Neural crest cell (in vitro differentiated cells): Measurements from ENCODE around the gene RINT1. TPM values are rescaled to one million over a fixed set of nuclear protein-coding genes. Genes with fewer than 3 reads are reported as not detected.

Experiments
- DNase-seq: peaks from one replicate; pipeline ENCODE4 v3.0.0; 2021; ENCODE audit warnings: low read depth, mixed read lengths, low spot score
- H3K27ac Mint-ChIP-seq: one replicate; pipeline ENCODE4 v1.8.0; 2021; ENCODE audit warnings: mild to moderate bottlenecking, mixed read lengths; ENCODE audit not compliant: unreplicated experiment
- H3K27me3 Mint-ChIP-seq: 2 replicates; pipeline ENCODE4 v1.8.0; 2021; ENCODE audit warnings: low read depth, mild to moderate bottlenecking, mixed read lengths
- H3K36me3 Mint-ChIP-seq: 2 replicates; pipeline ENCODE4 v1.8.0; 2021; ENCODE audit warnings: low read depth, mild to moderate bottlenecking, mixed read lengths
- H3K4me1 Mint-ChIP-seq: 2 replicates; pipeline ENCODE4 v1.8.0; 2021; ENCODE audit warnings: mixed read lengths
- H3K4me3 Mint-ChIP-seq: one replicate; pipeline ENCODE4 v1.8.0; 2021; ENCODE audit warnings: mild to moderate bottlenecking, mixed read lengths
- H3K9me3 Mint-ChIP-seq: 2 replicates; pipeline ENCODE4 v1.8.0; 2021; ENCODE audit warnings: mixed read lengths
- long read RNA-seq: library from polyadenylated mRNA; unstranded; transcript quantifications from one replicate; pipeline ENCODE4 v2.0.0, GENCODE V29; 2020
- total RNA-seq: library from RNA; stranded (reverse); gene quantifications from 2 replicates; pipeline ENCODE4 v1.2.1, GENCODE V29; 2021
- TF ChIP-seq, protein P1 (sequence below): fragments of 200-600 bp; sonication (generic); conservative IDR thresholded peaks from 2 replicates; pipeline ENCODE4 v1.5.0; 2021; ENCODE audit warnings: antibody characterized with exemption, mild to moderate bottlenecking

The RINT1 gene
- 18.8 and 21.5 TPM in 2 replicates for total RNA-seq
- long read RNA-seq, transcript RINT1-201 (15 exons, 2,976 nt), result major isoform, 106 of 147 reads
- long read RNA-seq, partial matches to known transcripts, result 12 of 147 reads
- long read RNA-seq, other reads (novel, unspliced or antisense), result 29 of 147 reads

DNA sequence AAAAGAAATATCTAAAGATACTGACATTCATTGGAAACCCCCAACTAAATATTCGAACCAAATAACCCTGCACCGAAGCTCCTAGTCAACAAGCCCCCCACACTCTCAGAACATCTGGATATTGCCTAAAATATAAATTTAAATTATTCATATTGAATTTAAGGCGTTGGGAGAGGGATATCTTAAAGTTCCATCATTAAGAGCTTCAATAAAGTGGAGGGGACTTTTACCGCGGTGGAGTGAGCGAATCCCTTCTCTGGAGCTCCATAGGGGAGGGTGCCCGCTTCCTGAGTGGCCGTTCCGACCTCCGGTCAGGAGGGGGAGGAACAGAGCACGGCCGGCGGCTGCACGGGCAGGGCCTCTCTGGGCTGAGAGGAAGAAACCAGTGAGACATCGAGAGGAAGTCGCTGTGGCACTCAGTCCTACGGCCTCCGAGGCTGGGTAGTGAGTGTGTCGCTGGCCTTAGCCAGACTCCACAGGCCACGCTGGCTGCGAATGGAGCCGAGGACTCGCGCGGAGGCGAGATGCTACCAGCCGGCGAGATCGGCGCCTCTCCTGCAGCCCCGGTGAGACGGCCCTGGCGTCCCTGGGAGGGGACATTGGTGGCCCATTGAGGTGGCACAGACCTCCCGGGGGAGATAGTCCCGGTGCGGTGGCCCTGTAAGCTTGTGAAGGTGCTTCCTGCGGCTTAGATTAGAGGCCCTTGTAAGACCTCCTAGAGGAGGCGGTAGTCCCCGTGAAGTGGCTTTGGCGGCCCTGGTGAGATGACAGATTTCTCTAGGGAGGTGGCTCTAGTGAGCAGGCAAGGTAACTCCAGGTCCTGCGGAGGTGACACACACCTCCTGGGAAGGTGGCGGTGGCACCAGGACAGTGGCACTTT, at the start of gene RINT1:
RINT1 (plus strand) TSS at position 410 of the 880 bp plus-strand sequence; CDS start at position 525, 115 bp downstream.
- peaks cover 2% of the 10 kb centered on the region for H3K9me3 Mint-ChIP-seq
- H3K4me3 Mint-ChIP-seq, result peak within 1 kb of the TSS; percentile 96
- TF ChIP-seq, protein P1, sequence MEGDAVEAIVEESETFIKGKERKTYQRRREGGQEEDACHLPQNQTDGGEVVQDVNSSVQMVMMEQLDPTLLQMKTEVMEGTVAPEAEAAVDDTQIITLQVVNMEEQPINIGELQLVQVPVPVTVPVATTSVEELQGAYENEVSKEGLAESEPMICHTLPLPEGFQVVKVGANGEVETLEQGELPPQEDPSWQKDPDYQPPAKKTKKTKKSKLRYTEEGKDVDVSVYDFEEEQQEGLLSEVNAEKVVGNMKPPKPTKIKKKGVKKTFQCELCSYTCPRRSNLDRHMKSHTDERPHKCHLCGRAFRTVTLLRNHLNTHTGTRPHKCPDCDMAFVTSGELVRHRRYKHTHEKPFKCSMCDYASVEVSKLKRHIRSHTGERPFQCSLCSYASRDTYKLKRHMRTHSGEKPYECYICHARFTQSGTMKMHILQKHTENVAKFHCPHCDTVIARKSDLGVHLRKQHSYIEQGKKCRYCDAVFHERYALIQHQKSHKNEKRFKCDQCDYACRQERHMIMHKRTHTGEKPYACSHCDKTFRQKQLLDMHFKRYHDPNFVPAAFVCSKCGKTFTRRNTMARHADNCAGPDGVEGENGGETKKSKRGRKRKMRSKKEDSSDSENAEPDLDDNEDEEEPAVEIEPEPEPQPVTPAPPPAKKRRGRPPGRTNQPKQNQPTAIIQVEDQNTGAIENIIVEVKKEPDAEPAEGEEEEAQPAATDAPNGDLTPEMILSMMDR, result peak; percentile 77
- H3K27me3 Mint-ChIP-seq, result no peaks in the 10 kb centered on the region
- peaks cover 19% of the 10 kb centered on the region for H3K4me1 Mint-ChIP-seq
- H3K36me3 Mint-ChIP-seq, result peaks cover 2% of the 10 kb centered on the region
- peak; percentile 93 for DNase-seq
- peak within 1 kb of the TSS; percentile 94 for H3K27ac Mint-ChIP-seq

DNA sequence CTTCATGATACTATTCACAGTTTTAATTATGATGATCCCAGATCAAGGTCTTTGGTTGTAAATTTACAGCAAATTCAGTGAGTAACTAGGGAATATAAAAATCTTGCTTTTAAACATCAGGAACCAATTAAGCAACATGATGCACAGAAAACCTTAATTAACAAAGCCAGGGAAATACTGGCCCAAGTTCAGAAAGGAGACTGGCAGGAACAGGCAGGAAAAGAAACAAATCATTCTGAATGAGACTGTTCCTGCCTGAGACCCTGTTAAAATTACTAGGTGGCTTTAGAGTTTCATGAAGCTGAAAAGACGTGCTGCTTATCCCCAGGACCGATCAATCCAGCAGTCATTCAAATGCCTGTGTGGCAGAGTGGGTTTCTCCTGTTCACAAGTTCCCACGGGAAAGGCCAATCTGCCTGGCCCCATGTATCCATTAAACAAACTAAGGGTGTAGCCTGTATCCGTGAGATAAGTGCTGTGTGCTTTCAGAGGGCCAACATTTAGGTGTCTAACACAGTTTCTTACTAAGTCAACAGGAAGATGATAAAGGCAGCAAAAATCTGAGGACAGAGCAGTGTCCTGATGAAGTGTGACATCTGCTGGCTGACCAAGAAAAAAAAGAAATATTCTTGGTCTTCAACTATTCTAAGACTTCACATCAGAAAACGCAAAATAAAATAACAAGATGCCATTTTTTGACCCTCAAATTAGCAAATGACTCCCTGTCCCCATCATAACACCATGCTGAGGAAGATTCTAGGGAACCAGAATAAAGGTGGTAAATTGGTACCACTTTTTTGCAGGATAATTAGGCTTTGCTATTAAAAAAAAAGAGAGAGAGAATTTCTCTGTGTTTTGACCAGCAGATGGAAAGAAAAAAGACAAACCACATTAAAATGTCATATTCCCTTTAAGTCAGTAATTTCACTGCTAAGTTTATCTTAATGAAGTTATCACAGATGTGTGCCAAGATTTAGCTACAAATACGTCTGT, 44.1 kb upstream of the RINT1 start:
- DNase-seq, result no peak
- no peaks in the 10 kb centered on the region for H3K27me3 Mint-ChIP-seq
- TF ChIP-seq, protein P1, result peak; percentile 63
- no peaks in the 10 kb centered on the region for H3K4me1 Mint-ChIP-seq
- H3K4me3 Mint-ChIP-seq, result no peak overlapping the region
- peaks cover 5% of the 10 kb centered on the region for H3K36me3 Mint-ChIP-seq
- H3K9me3 Mint-ChIP-seq, result no peaks in the 10 kb centered on the region
- no peak overlapping the region for H3K27ac Mint-ChIP-seq

DNA sequence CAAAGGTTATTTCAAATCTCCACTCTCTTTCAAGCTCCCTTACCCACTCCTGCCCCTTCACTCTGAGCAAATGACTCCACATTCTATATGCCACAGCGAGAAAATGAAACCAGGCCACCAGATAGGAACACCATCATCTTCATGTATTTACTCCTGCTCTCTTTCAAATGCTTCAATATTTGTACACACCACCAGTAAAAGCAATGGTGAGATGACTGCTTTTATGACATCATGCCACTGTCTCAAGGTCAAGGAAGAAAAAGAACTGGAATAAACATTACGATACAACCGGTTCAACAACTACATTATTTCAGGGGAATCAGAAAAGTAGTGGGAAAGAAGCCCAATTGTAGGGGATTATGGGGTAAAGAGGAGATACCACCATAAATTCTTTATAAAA, 42.6 kb upstream of the RINT1 start:
- Mint-ChIP-seq H3K27ac (no peak overlapping the region), H3K9me3 (no peaks in the 10 kb centered on the region), H3K4me3 (no peak overlapping the region), H3K4me1 (no peaks in the 10 kb centered on the region), H3K36me3 (peaks cover 9% of the 10 kb centered on the region), H3K27me3 (no peaks in the 10 kb centered on the region)
- no peak for DNase-seq
- TF ChIP-seq, protein P1, result no peak

DNA sequence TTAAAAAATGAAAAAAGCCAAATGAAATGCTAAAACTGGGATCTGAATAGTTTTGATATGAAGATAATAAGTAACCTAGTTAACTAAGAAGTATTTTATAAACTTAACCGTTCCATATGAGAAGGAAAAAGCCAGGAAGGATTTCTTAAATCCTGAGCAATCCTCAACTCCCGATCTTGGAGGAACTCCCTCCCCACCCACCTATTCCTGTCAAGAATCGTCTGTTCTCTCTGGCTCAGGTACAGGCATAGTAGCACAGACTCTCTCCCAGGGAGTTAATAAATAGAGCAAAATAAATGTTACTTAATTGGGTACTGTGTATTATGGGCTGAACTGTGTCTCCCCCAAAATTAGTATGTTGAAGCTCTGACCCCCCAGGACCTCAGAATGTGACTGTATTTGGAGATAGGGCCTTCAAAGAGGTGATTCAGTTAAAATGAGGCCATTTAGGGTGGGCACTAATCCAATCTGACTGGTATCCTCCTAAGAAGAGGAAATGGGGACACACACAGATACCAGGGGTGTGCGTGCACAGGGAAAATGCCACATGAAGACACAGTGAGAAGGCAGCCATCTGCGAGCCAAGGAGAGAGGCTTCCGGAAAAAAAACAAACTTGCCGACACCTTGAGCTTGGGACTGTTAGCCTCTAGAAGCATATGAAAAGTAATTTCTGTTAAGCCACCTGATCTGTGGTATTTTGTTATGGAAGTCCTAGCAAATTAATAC, 38.6 kb upstream of the RINT1 start:
- no peak for DNase-seq
- TF ChIP-seq, protein P1, result no peak
- peaks cover 6% of the 10 kb centered on the region for H3K36me3 Mint-ChIP-seq
- no peaks in the 10 kb centered on the region for H3K9me3 Mint-ChIP-seq
- H3K4me3 Mint-ChIP-seq, result no peak overlapping the region
- no peak overlapping the region for H3K27ac Mint-ChIP-seq
- no peaks in the 10 kb centered on the region for H3K27me3 Mint-ChIP-seq
- no peaks in the 10 kb centered on the region for H3K4me1 Mint-ChIP-seq

DNA sequence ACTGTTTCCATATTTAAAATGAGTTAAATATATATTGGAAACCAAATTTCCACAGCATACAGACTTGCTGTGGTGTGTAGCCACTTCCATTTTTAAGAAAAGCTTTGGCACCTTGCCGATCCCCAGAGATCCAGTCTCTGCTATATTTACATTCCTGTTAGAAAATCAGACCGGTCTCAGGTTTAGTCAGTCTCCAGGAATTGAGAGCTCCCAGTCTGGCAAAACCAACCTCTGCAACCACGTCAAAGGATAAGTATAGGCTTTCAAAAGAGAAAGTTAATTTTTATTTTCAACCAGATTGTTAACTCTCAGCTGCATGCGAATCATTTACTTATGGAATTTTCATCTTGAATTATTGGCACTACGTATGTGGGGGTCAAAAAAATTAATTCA, 38.1 kb upstream of the RINT1 start:
- peaks cover 6% of the 10 kb centered on the region for H3K36me3 Mint-ChIP-seq
- no peaks in the 10 kb centered on the region for H3K9me3 Mint-ChIP-seq
- no peaks in the 10 kb centered on the region for H3K27me3 Mint-ChIP-seq
- H3K4me1 Mint-ChIP-seq, result peaks cover 2% of the 10 kb centered on the region
- DNase-seq, result no peak
- no peak overlapping the region for H3K27ac Mint-ChIP-seq
- H3K4me3 Mint-ChIP-seq, result no peak overlapping the region
- TF ChIP-seq, protein P1, result no peak
